C4-2B (cell line): Measurements from ENCODE around the gene RETNLB.

Experiments
- CTCF ChIP-seq: fragments of 450-650 bp; conservative IDR thresholded peaks from 2 replicates; pipeline ENCODE4 v1.5.1; 2017; ENCODE audit warnings: mild to moderate bottlenecking
- ZFX ChIP-seq: fragments of 450-650 bp; IDR thresholded peaks from 2 replicates; pipeline ENCODE4 v1.6.1; 2017

GRCh38 chr3:108804437-108804836 lies 47.2 kb upstream of the RETNLB start:
- TF ChIP-seq CTCF (no peak), ZFX (no peak)
